Astrocyte of the cerebellum (primary cell): ENCODE measurements around the gene THOC5.
"Not testable (repeated sequence)": the region's sequence is repeated elsewhere in the genome, so short reads cannot be mapped to it uniquely, and the experiment has no call there.

Experiments used
- DNase-seq: peaks from one replicate; pipeline ENCODE4 v3.0.0-alpha.2; 2011; ENCODE audit warnings: low read depth
- H3K4me3 ChIP-seq: 2 replicates; pipeline ENCODE4 v1.5.1; 2011; ENCODE audit warnings: mild to moderate bottlenecking, low read depth, low read length, moderate library complexity
- CTCF ChIP-seq: IDR thresholded peaks from 2 replicates; pipeline ENCODE4 v1.5.1; 2012; ENCODE audit warnings: low read length, low read depth, moderate library complexity, mild to moderate bottlenecking; ENCODE audit errors: missing control alignments
- in situ Hi-C: cut with HindIII; loops from 2 replicates; pipeline ENCODE4 v1.10.0; 2017; ENCODE audit warnings: low sequenced_read_pairs

The THOC5 gene

GRCh38 chr22:29553351-29554224 lies at the start of gene THOC5:
Gene THOC5, minus strand, starts transcription at chr22:29553757. Its CDS starts 4,610 bp downstream, at chr22:29549147.
- in situ Hi-C loops: no loop called here
- H3K4me3 ChIP-seq: peak within 1 kb of the TSS; percentile 93
- TF ChIP-seq CTCF: peak; percentile 70
- DNase-seq: peak; percentile 88

- DNase-seq: no peak
- no peak overlapping the region for H3K4me3 ChIP-seq
- no peak for TF ChIP-seq CTCF
- in situ Hi-C loops: no loop called here
Measured at GRCh38 chr22:29598684-29599020, 45.1 kb upstream of the THOC5 start.

- H3K4me3 ChIP-seq, in situ Hi-C loops, DNase-seq: not testable (repeated sequence)
Measured at GRCh38 chr22:29597871-29598683, 44.5 kb upstream of the THOC5 start.

GRCh38 chr22:29596408-29596807 lies 42.9 kb upstream of the THOC5 start:
- no peak overlapping the region for H3K4me3 ChIP-seq
- no peak for TF ChIP-seq CTCF
- in situ Hi-C loops: no loop called here
- no peak for DNase-seq

GRCh38 chr22:29594447-29594846 lies 40.9 kb upstream of the THOC5 start:
- DNase-seq, H3K4me3 ChIP-seq, in situ Hi-C loops: not testable (repeated sequence)

GRCh38 chr22:29593923-29594322 lies 40.4 kb upstream of the THOC5 start:
- H3K4me3 ChIP-seq: no peak overlapping the region

More at GRCh38 chr22:29593923-29594322, 40.4 kb upstream of the THOC5 start:
- in situ Hi-C loops: no loop called here
- no peak for TF ChIP-seq CTCF
- no peak for DNase-seq
